CD4-positive, alpha-beta T cell treated with Interleukin-17A for 1 hour (primary cell): ENCODE measurements around the gene BLOC1S1.
A peak's percentile ranks its signal among the peaks of the same experiment; 100 is the strongest.

Experiments
- DNase-seq: peaks from one replicate; pipeline ENCODE4 v3.0.0-alpha.2; 2020

The BLOC1S1 gene

GRCh38 chr12:55728939-55729818 lies 13.3 kb downstream of the BLOC1S1 start, which contains the start of gene CD63:
Gene CD63 (minus strand): TSS chr12:55729009. CDS start chr12:55728341, 668 bp downstream.
- DNase-seq = peak; percentile 64

DNA sequence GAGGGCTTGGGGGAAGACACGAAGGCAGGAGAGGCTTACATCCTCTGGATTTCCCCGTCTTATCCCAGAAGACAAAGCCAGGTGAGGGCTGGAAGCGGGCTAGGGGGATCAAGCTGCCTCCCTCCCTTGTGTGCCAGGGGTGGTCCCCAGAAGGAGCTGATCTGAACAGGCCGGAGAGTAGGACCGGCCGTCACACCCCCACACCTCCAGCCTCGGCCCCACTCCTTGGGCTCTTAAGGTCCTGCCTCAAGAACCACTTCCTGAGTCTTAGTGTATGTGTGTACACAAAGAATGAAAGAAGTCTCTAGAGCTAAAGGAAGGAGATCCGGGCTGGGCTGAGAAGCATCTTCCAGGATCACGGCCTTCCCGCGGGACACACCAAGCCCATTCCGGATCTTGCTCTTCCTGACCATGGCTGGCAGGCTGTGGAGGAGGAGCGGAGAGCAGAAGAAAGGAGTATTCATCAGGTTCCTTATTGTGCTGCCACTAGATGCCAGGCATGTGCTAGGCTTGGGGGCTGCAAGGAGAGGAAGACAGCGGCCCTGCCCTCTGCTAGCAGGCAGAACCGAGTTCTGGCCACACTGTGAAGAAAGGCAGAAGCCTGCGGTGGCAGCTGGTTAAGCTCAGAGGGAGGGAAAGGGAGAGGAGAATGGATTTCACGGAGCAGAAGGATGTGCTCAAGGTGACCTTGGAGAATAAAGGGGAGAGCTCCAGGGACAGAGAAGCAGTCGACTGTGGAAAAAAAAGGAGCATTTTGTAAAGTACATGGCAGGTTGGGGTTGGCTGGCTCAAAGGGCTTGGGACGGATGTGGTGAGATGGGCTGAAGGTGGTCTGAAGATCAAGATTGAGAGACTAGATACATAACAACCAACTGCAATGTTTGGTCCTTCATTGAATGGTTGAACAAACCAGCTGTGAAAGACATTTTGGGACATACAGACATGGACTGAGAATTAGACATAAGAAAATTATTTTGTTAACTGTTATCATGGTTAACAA lies 14.3 kb downstream of the BLOC1S1 start:
- DNase-seq = peak; percentile 39

GRCh38 chr12:55732288-55732687 lies 16.4 kb downstream of the BLOC1S1 start:
- no peak for DNase-seq

DNA sequence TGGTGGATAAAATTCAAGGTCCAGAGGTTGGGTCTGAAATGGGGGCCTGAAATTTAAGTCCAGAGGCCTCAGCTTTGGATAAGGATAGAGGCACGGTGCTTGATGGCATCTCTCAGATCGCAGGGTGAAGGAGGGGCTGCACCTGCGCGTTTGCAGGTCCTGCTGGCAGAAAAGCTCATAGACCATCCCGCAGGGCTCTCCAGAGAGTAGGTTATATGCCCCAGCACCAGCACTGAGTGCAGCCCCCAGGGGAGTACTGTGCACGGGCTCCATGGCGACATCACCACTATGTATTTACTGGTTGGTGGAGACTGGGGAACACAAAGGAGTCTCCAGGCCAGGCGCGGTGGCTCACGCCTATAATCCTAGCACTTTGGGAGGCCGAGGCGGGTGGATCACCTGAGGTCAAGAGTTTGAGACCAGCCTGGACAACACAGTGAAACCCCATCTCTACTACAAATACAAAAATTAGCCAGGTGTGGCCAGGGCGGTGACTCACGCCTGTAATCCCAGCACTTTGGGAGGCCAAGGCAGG lies 17.2 kb downstream of the BLOC1S1 start:
- DNase-seq = no peak

DNA sequence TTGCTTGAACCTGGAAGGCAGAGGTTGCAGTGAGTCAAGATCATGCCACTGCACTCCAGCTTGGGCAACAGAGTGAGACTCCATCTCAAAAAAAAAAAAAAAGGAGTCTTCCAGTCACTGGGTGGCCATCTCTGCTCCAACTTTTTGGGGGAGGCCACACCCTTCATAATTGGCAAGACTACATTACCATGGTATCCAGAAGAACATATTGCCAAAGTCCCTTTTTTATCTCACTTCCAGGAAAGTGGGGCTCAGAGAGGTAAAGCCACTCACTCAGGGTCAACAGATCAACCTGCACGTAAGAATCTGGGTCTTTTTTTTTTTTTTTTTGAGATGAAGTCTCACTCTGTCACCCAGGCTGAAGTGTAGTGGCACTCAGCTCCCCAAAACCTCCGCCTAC lies 18.0 kb downstream of the BLOC1S1 start:
- no peak for DNase-seq

DNA sequence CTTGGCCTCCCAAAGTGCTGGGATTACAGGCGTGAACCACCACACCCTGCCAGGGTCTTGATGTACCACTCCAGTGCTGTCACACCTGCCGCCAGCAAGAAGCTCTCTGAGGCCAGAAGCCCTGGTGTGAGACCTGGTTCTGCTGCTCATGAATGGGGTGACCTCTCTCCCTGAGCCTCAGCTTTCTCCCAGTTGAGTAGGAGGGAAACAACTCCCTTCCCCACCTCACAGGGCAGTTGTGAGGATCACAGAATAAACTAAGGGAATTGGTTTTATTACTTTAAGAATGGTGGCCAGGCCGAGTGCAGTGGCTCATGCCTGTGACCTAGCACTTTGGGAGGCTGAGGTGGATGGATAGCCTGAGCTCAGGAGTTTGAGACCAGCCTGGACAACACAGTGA lies 18.7 kb downstream of the BLOC1S1 start:
- DNase-seq = no peak

DNA sequence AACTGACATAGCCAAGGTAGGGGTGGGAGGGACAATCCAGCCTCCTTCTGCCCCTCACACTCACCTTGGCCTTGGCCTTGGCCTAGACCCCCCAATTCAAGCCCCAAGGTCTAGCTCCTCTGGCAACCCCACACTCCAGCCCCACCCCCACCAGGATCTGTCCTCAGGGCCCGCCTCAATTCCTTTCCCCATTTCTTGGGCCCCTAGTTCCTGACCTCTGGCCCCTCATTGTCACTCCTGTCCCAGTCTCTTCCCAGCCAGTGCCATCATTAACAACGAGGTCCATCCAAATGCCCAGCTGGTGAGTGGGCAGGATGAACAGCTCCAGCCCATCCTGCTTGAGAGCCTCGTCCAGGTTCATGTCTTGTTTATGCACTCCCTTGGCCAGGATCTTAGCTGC lies 20.2 kb downstream of the BLOC1S1 start:
- no peak for DNase-seq

DNA sequence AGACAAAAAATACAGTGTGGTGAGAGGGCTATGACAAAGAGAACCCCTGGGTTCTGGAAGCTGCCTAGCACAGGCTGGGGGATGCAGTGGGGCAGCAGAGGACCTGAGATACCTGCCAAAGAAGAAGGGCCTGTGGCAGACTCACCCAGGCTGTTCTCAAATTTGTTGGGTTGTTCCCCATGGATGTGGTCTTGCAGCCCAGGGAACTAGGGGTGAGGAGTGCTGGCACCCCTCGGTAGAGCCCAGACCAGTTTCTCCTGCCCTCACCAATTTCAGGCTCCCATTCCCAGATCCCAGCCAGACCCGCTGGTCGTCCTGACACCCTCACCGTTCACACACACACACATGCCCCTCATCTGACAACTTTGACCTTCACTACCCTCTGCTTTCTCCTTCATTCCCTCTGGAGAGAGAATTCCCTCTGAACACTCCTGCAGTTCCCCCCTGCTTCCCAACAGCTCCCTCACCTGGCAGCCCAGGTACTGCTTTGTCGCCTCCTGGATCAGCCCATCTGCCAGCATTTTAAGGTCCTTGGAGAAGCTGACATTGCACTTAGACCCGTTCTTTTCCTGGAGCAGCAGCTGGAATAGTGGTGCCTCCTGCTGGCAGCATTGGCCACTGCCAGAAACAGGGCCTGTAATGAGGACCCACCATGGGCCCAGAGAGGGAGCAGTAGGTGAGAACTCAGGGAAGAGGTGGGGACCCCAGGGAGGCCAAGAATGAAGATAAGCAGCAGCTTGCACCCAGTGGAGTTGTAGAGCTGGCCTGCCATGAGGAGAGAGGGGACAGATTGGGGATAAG lies 21.1 kb downstream of the BLOC1S1 start:
- DNase-seq = peak; percentile 72

GRCh38 chr12:55737581-55738122 lies 21.8 kb downstream of the BLOC1S1 start:
- DNase-seq = no peak

GRCh38 chr12:55738123-55739024 lies 22.5 kb downstream of the BLOC1S1 start:
- peak; percentile 91 for DNase-seq

GRCh38 chr12:55739025-55739378 lies 23.2 kb downstream of the BLOC1S1 start:
- DNase-seq = no peak

- DNase-seq = no peak
These were observed 26.3 kb downstream of the BLOC1S1 start for GRCh38 chr12:55741931-55742680.

- peak; percentile 83 for DNase-seq
These were observed 27.0 kb downstream of the BLOC1S1 start, which contains the start of gene GDF11 for GRCh38 chr12:55742719-55743405. Gene GDF11 (plus strand): TSS chr12:55743122. CDS start chr12:55743317, 195 bp downstream.

DNA sequence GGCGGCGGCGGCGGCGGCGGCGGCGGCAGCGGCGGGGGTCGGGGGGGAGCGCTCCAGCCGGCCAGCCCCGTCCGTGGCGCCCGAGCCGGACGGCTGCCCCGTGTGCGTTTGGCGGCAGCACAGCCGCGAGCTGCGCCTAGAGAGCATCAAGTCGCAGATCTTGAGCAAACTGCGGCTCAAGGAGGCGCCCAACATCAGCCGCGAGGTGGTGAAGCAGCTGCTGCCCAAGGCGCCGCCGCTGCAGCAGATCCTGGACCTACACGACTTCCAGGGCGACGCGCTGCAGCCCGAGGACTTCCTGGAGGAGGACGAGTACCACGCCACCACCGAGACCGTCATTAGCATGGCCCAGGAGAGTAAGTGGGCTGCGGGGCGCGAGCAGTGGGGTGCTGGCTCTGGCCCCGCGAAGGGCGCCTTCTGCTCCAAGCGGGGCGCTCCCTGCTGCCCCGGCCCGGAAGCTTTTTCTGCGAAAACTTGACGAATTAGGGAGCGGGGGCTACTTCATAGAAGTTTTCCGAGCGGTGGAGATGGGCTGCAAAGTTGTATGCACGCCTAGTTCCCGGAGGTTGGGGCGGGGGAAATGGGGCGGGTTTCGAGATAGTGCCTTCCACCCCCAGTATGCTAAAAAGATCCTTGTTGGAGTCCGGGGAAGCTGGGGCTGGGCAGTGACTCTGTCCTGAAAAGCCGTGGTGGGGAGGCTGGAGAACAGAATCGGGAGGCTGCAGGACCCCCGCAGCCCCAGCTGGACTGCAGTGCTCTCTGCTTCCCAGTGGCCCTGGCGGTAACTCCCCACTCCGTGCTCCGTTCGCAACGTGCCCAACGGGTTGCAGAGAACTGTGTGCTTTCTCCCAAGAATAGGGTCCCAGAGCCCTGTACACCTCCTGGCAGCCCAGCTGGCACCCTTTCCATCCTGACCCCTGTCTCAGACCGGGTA lies 27.8 kb downstream of the BLOC1S1 start:
- peak; percentile 57 for DNase-seq

DNA sequence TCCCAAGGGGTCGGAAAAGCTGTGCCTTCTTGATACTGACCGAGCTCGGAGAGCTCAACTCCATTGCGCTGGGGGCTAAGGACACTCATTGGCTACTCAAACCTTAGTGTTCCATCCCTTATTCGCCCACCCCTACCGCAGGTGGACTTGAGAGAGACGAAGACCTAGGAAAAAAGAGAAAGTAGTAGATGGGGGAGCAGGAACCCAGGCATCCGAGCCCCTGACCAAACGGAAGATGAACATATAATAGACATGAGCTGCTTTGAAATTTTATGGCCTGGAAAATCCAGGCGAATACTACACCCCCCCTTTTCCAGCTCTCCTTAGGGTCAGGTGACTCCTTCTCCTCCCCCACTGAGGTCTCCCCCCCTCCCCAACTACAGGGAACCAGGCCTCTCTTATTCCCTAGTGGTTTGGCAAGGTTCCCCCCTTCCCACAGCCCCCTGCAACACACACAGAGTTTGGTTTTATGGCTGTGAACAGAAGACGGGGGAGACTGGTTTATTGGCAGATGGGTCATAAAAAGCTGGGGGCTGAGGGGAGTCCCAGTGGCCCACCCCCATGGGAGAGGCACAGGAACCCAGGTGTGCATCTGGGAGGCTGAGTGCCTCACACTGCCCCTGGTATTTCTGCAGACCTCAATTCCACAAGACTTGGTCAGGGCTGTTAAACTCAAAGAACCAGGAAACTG lies 28.6 kb downstream of the BLOC1S1 start:
- no peak for DNase-seq

- DNase-seq = no peak
These were observed 29.7 kb downstream of the BLOC1S1 start for GRCh38 chr12:55745361-55746173.
